ENCODE results near the gene DNM3. TPM values are rescaled to one million over a fixed set of nuclear protein-coding genes. Genes with fewer than 3 reads are reported as not detected.

DNM3 gene
- total and polyA plus RNA-seq, 9 donors, result 3.1 to 6.5 (median 4.4) TPM

DNA sequence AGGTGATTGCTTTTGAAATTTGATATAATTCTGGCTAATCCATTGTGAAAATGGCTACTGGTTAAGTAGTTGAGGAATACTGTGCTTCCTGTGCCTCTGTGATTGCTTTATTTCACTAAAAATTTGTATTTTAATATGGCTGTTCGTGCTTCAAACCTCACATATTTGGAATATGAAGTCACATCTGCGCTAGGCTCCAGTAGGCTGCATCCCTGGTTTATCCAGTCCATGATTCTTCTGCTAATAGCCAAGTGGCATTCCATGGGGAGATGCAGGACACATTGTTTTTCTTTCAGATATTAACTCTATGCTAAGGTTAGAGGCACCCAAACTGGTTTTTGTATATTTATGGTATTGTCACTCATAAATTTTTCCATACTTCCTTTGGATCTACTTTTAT is 25.9 kb downstream of the DNM3 start:
- H3K36me3 ChIP-seq, result no peaks in the 10 kb centered on the region
- no peaks in the 10 kb centered on the region for H3K9me3 ChIP-seq
- 67 to 98% (median 91%) methylated on average over 2 of the region's 2 CpGs for WGBS, 3 donors
- no peak for DNase-seq
- H3K4me1 ChIP-seq (ENCODE audit: insufficient read depth), result peaks cover 2% of the 10 kb centered on the region
- intact Hi-C loops (cut with DNase I), result no loop called here
- no peak for TF ChIP-seq POLR2A (IDR thresholded peaks at IDR 0.05)
- TF ChIP-seq EP300 (IDR thresholded peaks at IDR 0.05), result no peak
- TF ChIP-seq CTCF (IDR thresholded peaks at IDR 0.05), result no peak
- H3K27me3 ChIP-seq, result no peaks in the 10 kb centered on the region
- H3K4me3 ChIP-seq, result no peak overlapping the region
- no peak overlapping the region for H3K27ac ChIP-seq

GRCh38 chr1:171868217-171868803 is 27.0 kb downstream of the DNM3 start:
- no peak overlapping the region for H3K27ac ChIP-seq
- TF ChIP-seq CTCF (IDR thresholded peaks at IDR 0.05) (no peak), EP300 (IDR thresholded peaks at IDR 0.05) (no peak), POLR2A (IDR thresholded peaks at IDR 0.05) (no peak)

GRCh38 chr1:171869097-171869496 is 27.8 kb downstream of the DNM3 start:
- Histone ChIP-seq H3K4me1 (ENCODE audit: insufficient read depth) (peaks cover 2% of the 10 kb centered on the region), H3K9me3 (no peaks in the 10 kb centered on the region), H3K4me3 (no peak overlapping the region), H3K27ac (no peak overlapping the region), H3K27me3 (no peaks in the 10 kb centered on the region), H3K36me3 (no peaks in the 10 kb centered on the region)
- DNase-seq, result peak in 1 of 5 donors; percentile 15
- intact Hi-C loops (cut with DNase I), result no loop called here
- TF ChIP-seq CTCF (IDR thresholded peaks at IDR 0.05), result no peak
- no peak for TF ChIP-seq POLR2A (IDR thresholded peaks at IDR 0.05)
- no peak for TF ChIP-seq EP300 (IDR thresholded peaks at IDR 0.05)

More at GRCh38 chr1:171868217-171868803, 27.0 kb downstream of the DNM3 start:
- intact Hi-C loops (cut with DNase I), result no loop called here
- Histone ChIP-seq H3K9me3 (no peaks in the 10 kb centered on the region), H3K36me3 (no peaks in the 10 kb centered on the region), H3K4me3 (no peak overlapping the region), H3K27me3 (no peaks in the 10 kb centered on the region), H3K4me1 (ENCODE audit: insufficient read depth) (peaks cover 2% of the 10 kb centered on the region)
- WGBS, 3 donors, result 32 to 50% (median 49%) methylated on average over 3 of the region's 3 CpGs
- DNase-seq, result no peak

DNA sequence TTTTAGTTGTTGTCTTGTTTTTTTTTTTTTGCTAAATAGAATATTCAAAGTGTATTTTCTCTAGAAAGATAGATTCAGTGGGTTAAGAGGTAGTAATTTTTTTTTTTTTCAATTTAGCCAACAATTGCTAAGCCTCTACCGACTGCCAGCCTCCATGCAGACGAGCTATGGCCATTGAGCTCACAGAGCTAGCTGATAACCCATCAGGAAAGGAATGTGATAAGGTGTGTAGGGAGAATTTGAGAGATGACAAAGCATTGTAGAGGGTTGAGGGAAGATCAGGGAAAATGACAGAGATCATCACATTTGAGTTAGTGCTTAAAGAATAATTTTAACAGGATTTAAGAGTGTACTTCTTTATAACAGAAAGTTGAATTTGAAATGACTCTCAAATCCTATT is 30.6 kb downstream of the DNM3 start:
- no peak overlapping the region for H3K4me3 ChIP-seq
- H3K36me3 ChIP-seq, result no peaks in the 10 kb centered on the region
- no peaks in the 10 kb centered on the region for H3K27me3 ChIP-seq
- intact Hi-C loops (cut with DNase I), result no loop called here
- WGBS, 3 donors, result 84 to 93% (median 93%) methylated on average over 2 of the region's 2 CpGs
- peaks cover 2% of the 10 kb centered on the region for H3K4me1 ChIP-seq (ENCODE audit: insufficient read depth)
- no peak overlapping the region for H3K27ac ChIP-seq
- H3K9me3 ChIP-seq, result no peaks in the 10 kb centered on the region
- TF ChIP-seq POLR2A (IDR thresholded peaks at IDR 0.05), result no peak
- no peak for TF ChIP-seq CTCF (IDR thresholded peaks at IDR 0.05)
- TF ChIP-seq EP300 (IDR thresholded peaks at IDR 0.05), result no peak
- DNase-seq, result no peak
